ENCODE results near the gene IGLL5. TPM values are rescaled to one million over a fixed set of nuclear protein-coding genes. Genes with fewer than 3 reads are reported as not detected.

The IGLL5 gene
- polyA plus RNA-seq, 1 donor (not counting 4 experiments of a cell fraction or from before 2014, with no cell fraction given) = not detected

DNA sequence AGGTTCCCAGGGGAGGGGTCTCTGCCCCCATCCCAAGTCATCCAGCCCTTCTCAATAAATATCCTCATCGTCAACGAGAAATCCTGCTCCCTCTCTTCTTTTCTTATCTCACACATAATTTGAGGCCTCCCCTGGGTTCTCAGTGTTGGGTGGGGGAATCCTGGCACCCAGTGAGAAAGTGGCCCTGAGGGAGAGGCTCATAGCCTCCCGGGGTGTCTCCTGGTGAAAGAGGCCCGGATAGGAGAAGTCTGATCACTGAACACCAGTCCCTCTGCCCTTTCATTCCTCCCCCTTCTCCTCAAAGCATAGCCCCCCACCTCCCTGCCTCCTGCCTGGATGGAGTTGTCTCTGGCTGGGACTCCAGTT, 35.3 kb downstream of the IGLL5 start:
- no peaks in the 10 kb centered on the region for H4K20me1 ChIP-seq (ENCODE audit: control insufficient read depth, extremely low read depth, insufficient read depth, low read length)
- H3K4me3 ChIP-seq (ENCODE audit: control insufficient read depth in 2 of 3, extremely low read depth in 1 of 3, insufficient read depth in 2 of 3, low read depth in 1 of 3, low read length in 3 of 3) = no peak overlapping the region
- H3K4me2 ChIP-seq (ENCODE audit: control insufficient read depth, extremely low read depth, insufficient read depth, low read depth, low read length) = no peak overlapping the region
- H3K36me3 ChIP-seq (ENCODE audit: control insufficient read depth in 2 of 2, extremely low read depth in 1 of 2, insufficient read depth in 2 of 2, low read length in 2 of 2) = no peaks in the 10 kb centered on the region
- no peak overlapping the region for H2AFZ ChIP-seq (ENCODE audit: control insufficient read depth, low read length)
- FAIRE-seq (no peak), DNase-seq (ENCODE audit: low read depth, low spot score) (no peak)
- no peak overlapping the region for H3K27ac ChIP-seq (ENCODE audit: control insufficient read depth, insufficient read depth, low read length)
- TF ChIP-seq, protein P1, sequence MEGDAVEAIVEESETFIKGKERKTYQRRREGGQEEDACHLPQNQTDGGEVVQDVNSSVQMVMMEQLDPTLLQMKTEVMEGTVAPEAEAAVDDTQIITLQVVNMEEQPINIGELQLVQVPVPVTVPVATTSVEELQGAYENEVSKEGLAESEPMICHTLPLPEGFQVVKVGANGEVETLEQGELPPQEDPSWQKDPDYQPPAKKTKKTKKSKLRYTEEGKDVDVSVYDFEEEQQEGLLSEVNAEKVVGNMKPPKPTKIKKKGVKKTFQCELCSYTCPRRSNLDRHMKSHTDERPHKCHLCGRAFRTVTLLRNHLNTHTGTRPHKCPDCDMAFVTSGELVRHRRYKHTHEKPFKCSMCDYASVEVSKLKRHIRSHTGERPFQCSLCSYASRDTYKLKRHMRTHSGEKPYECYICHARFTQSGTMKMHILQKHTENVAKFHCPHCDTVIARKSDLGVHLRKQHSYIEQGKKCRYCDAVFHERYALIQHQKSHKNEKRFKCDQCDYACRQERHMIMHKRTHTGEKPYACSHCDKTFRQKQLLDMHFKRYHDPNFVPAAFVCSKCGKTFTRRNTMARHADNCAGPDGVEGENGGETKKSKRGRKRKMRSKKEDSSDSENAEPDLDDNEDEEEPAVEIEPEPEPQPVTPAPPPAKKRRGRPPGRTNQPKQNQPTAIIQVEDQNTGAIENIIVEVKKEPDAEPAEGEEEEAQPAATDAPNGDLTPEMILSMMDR (optimal IDR thresholded peaks at IDR 0.05 in 1 of 3, IDR thresholded peaks at IDR 0.05 in 1 of 3, conservative IDR thresholded peaks at IDR 0.05 in 1 of 3; ENCODE audit: extremely low read depth in 1 of 3, insufficient read depth in 2 of 3, low read length in 3 of 3) = no peak
- no peak for TF ChIP-seq EZH2 (IDR thresholded peaks at IDR 0.05; ENCODE audit: low read length)
- no peaks in the 10 kb centered on the region for H3K79me2 ChIP-seq (ENCODE audit: control insufficient read depth, insufficient read depth, low read length)
- H3K9me1 ChIP-seq (ENCODE audit: control insufficient read depth, extremely low read depth, insufficient read depth, low read length) = no peaks in the 10 kb centered on the region
- no peaks in the 10 kb centered on the region for H3K9me3 ChIP-seq (ENCODE audit: control insufficient read depth, low read depth, low read length)
- H3K9ac ChIP-seq (ENCODE audit: control insufficient read depth, extremely low read depth, insufficient read depth, low read length) = no peak overlapping the region
- peaks cover 2% of the 10 kb centered on the region for H3K27me3 ChIP-seq (ENCODE audit: control insufficient read depth, extremely low read depth, insufficient read depth, low read length)
- no peaks in the 10 kb centered on the region for H3K4me1 ChIP-seq (ENCODE audit: control insufficient read depth, extremely low read depth, insufficient read depth, low read length)
- dilution Hi-C loops (cut with MboI; ENCODE audit: extremely low pct_ligation_motif_present, low sequenced_read_pairs) = no loop called here

- Histone ChIP-seq H3K27me3 (ENCODE audit: control insufficient read depth, extremely low read depth, insufficient read depth, low read length) (peaks cover 2% of the 10 kb centered on the region), H3K4me2 (ENCODE audit: control insufficient read depth, extremely low read depth, insufficient read depth, low read depth, low read length) (no peak overlapping the region), H3K9ac (ENCODE audit: control insufficient read depth, extremely low read depth, insufficient read depth, low read length) (no peak overlapping the region), H2AFZ (ENCODE audit: control insufficient read depth, low read length) (no peak overlapping the region), H3K4me3 (ENCODE audit: control insufficient read depth in 2 of 3, extremely low read depth in 1 of 3, insufficient read depth in 2 of 3, low read depth in 1 of 3, low read length in 3 of 3) (no peak overlapping the region), H3K27ac (ENCODE audit: control insufficient read depth, insufficient read depth, low read length) (no peak overlapping the region), H3K79me2 (ENCODE audit: control insufficient read depth, insufficient read depth, low read length) (no peaks in the 10 kb centered on the region), H3K9me1 (ENCODE audit: control insufficient read depth, extremely low read depth, insufficient read depth, low read length) (no peaks in the 10 kb centered on the region), H3K4me1 (ENCODE audit: control insufficient read depth, extremely low read depth, insufficient read depth, low read length) (no peaks in the 10 kb centered on the region), H4K20me1 (ENCODE audit: control insufficient read depth, extremely low read depth, insufficient read depth, low read length) (no peaks in the 10 kb centered on the region), H3K9me3 (ENCODE audit: control insufficient read depth, low read depth, low read length) (no peaks in the 10 kb centered on the region), H3K36me3 (ENCODE audit: control insufficient read depth in 2 of 2, extremely low read depth in 1 of 2, insufficient read depth in 2 of 2, low read length in 2 of 2) (no peaks in the 10 kb centered on the region)
- DNase-seq (ENCODE audit: low read depth, low spot score) = no peak
- FAIRE-seq = no peak
- TF ChIP-seq, protein P1 (optimal IDR thresholded peaks at IDR 0.05 in 1 of 3, IDR thresholded peaks at IDR 0.05 in 1 of 3, conservative IDR thresholded peaks at IDR 0.05 in 1 of 3; ENCODE audit: extremely low read depth in 1 of 3, insufficient read depth in 2 of 3, low read length in 3 of 3) = no peak
- TF ChIP-seq EZH2 (IDR thresholded peaks at IDR 0.05; ENCODE audit: low read length) = no peak
- dilution Hi-C loops (cut with MboI; ENCODE audit: extremely low pct_ligation_motif_present, low sequenced_read_pairs) = no loop called here
Measured at GRCh38 chr22:22923379-22923778, 35.8 kb downstream of the IGLL5 start.
